Trophoblast cell (in vitro differentiated cells and primary cell): Measurements from ENCODE around the gene COL4A6.

ENCODE experiments used
- DNase-seq, 2 donors: peaks; one replicate each; pipeline ENCODE4 v3.0.0-alpha.2; 2016
- H2AFZ ChIP-seq: 2 replicates; pipeline ENCODE4 v1.6.1; 2013; ENCODE audit warnings: low read length, moderate library complexity, mild to moderate bottlenecking; ENCODE audit not compliant: insufficient read depth, poor library complexity
- H2AK5ac ChIP-seq: 2 replicates; pipeline ENCODE4 v1.6.1; 2013; ENCODE audit warnings: mild to moderate bottlenecking, low read length
- H2BK120ac ChIP-seq: 2 replicates; pipeline ENCODE4 v1.6.1; 2013; ENCODE audit warnings: low read length, mild to moderate bottlenecking, moderate library complexity; ENCODE audit not compliant: insufficient read depth, poor library complexity
- H2BK12ac ChIP-seq: 2 replicates; pipeline ENCODE4 v1.6.1; 2013; ENCODE audit warnings: mild to moderate bottlenecking, low read length, moderate library complexity
- H2BK5ac ChIP-seq: 2 replicates; pipeline ENCODE4 v1.6.1; 2013; ENCODE audit warnings: low read length, low read depth, moderate library complexity, mild to moderate bottlenecking; ENCODE audit not compliant: poor library complexity
- H3K14ac ChIP-seq: 2 replicates; pipeline ENCODE4 v1.6.1; 2013; ENCODE audit warnings: mild to moderate bottlenecking, low read length
- H3K18ac ChIP-seq: 2 replicates; pipeline ENCODE4 v1.6.1; 2013; ENCODE audit warnings: mild to moderate bottlenecking, low read length
- H3K23ac ChIP-seq: 2 replicates; pipeline ENCODE4 v1.6.1; 2013; ENCODE audit warnings: low read length
- H3K27ac ChIP-seq: 2 replicates; pipeline ENCODE4 v1.5.1; 2013; ENCODE audit warnings: low read depth, mild to moderate bottlenecking, inconsistent platforms, low read length, moderate library complexity
- H3K27me3 ChIP-seq: 2 replicates; pipeline ENCODE4 v1.6.1; 2013; ENCODE audit warnings: inconsistent platforms, mild to moderate bottlenecking, low read length, moderate library complexity; ENCODE audit not compliant: insufficient read depth
- H3K36me3 ChIP-seq, 2 experiments: 1 replicate in 1 of 2; 2 replicates in 1 of 2; pipeline ENCODE4 v1.6.1; 2013; ENCODE audit warnings: low read length in 2 of 2, mild to moderate bottlenecking in 2 of 2, moderate library complexity in 1 of 2; ENCODE audit not compliant: insufficient read depth in 2 of 2, control insufficient read depth in 1 of 2
- H3K4ac ChIP-seq: 2 replicates; pipeline ENCODE4 v1.6.1; 2013; ENCODE audit warnings: low read depth, mild to moderate bottlenecking, low read length, moderate library complexity
- H3K4me1 ChIP-seq, 2 experiments: 1 replicate in 1 of 2; 2 replicates in 1 of 2; pipeline ENCODE4 v1.6.1; 2013; ENCODE audit warnings: low read length in 2 of 2, mild to moderate bottlenecking in 2 of 2, moderate library complexity in 1 of 2; ENCODE audit not compliant: insufficient read depth in 2 of 2, control insufficient read depth in 1 of 2
- H3K4me2 ChIP-seq: 2 replicates; pipeline ENCODE4 v1.6.1; 2013; ENCODE audit warnings: inconsistent platforms, mild to moderate bottlenecking, low read length, moderate library complexity
- H3K4me3 ChIP-seq: 2 replicates; pipeline ENCODE4 v1.5.1; 2013; ENCODE audit warnings: mild to moderate bottlenecking, low read depth, low read length, inconsistent platforms
- H3K79me1 ChIP-seq: one replicate; pipeline ENCODE4 v1.6.1; 2013; ENCODE audit warnings: low read length
- H3K79me2 ChIP-seq: 2 replicates; pipeline ENCODE4 v1.6.1; 2013; ENCODE audit warnings: low read length, mild to moderate bottlenecking; ENCODE audit not compliant: control insufficient read depth, insufficient read depth, poor library complexity
- H3K9ac ChIP-seq: 2 replicates; pipeline ENCODE4 v1.6.1; 2013; ENCODE audit warnings: mild to moderate bottlenecking, low read length
- H3K9me3 ChIP-seq: 2 replicates; pipeline ENCODE4 v1.6.1; 2013; ENCODE audit warnings: low read depth, mild to moderate bottlenecking, control low read depth, inconsistent platforms, low read length; ENCODE audit not compliant: insufficient read depth
- H4K12ac ChIP-seq: 2 replicates; pipeline ENCODE4 v1.6.1; 2013; ENCODE audit warnings: low read depth, mild to moderate bottlenecking, low read length, moderate library complexity
- H4K8ac ChIP-seq: 2 replicates; pipeline ENCODE4 v1.6.1; 2013; ENCODE audit warnings: low read depth, mild to moderate bottlenecking, low read length, moderate library complexity
- H4K91ac ChIP-seq: one replicate; pipeline ENCODE4 v1.6.1; 2013; ENCODE audit warnings: low read depth, mild to moderate bottlenecking, low read length, moderate library complexity
- WGBS: extraction: QIAGEN DNeasy Blood & Tissue Kit; methylation state at CpG from one replicate; pipeline ENCODE4 v1.1.7; 2013; ENCODE audit warnings: missing lambda C conversion rate; ENCODE audit not compliant: insufficient read length, insufficient coverage; ENCODE audit errors: extremely low coverage; 5-methylcytosine and 5-hydroxymethylcytosine counted together

The COL4A6 gene

DNA sequence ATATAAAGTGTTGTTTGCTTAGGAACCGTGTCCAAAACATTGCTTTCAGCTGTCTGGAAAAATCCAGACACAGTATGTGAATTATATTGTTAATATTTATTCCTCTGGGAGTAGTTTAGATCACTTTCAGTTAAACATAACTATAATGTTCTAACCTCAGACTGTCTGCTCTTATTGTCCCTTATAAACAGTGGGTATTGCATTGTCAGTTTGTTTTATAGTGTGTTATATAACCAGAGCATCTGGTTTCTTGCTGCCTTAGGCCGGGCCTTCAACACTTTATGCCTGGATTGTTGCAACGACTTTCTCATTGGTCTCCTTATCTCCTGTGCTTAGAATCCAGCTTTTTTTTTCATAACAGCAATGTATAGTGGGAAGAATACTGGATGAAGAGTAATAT, 320.2 kb downstream of the COL4A6 start:
- no peak overlapping the region for H4K8ac ChIP-seq
- no peak for DNase-seq
- no peak overlapping the region for H3K14ac ChIP-seq
- peaks cover 0 to 4% of the 10 kb centered on the region in 2 experiments for H3K4me1 ChIP-seq
- no peaks in the 10 kb centered on the region for H3K79me1 ChIP-seq
- H3K9ac ChIP-seq: no peak overlapping the region
- H3K9me3 ChIP-seq: no peaks in the 10 kb centered on the region
- H2BK5ac ChIP-seq: no peak overlapping the region
- no peak overlapping the region for H2BK120ac ChIP-seq
- H2AK5ac ChIP-seq: no peak overlapping the region
- H3K4me3 ChIP-seq: no peak overlapping the region
- no peak overlapping the region for H4K12ac ChIP-seq
- no peak overlapping the region for H3K4ac ChIP-seq
- H3K36me3 ChIP-seq: no peaks in the 10 kb centered on the region
- no peak overlapping the region for H3K23ac ChIP-seq
- H4K91ac ChIP-seq: no peak overlapping the region
- no peak overlapping the region for H3K4me2 ChIP-seq
- no peaks in the 10 kb centered on the region for H3K79me2 ChIP-seq
- H3K18ac ChIP-seq: no peak overlapping the region
- H3K27ac ChIP-seq: no peak overlapping the region
- no peak overlapping the region for H2BK12ac ChIP-seq
- H3K27me3 ChIP-seq: no peaks in the 10 kb centered on the region
- WGBS: no CpG with 5 or more reads among the region's 3 CpGs
- no peak overlapping the region for H2AFZ ChIP-seq

- no peak overlapping the region for H3K27ac ChIP-seq
- no peaks in the 10 kb centered on the region for H3K4me1 ChIP-seq
Measured at GRCh38 chrX:108114541-108114940, 323.7 kb downstream of the COL4A6 start.

More at GRCh38 chrX:108114541-108114940, 323.7 kb downstream of the COL4A6 start:
- Histone ChIP-seq H3K4me2 (no peak overlapping the region), H3K27me3 (no peaks in the 10 kb centered on the region), H3K36me3 (no peaks in the 10 kb centered on the region), H3K14ac (no peak overlapping the region), H3K4ac (no peak overlapping the region), H2BK12ac (no peak overlapping the region), H3K9ac (no peak overlapping the region), H3K18ac (no peak overlapping the region), H3K9me3 (no peaks in the 10 kb centered on the region), H2BK120ac (no peak overlapping the region), H4K8ac (no peak overlapping the region), H2BK5ac (no peak overlapping the region), H3K79me2 (no peaks in the 10 kb centered on the region), H3K4me3 (no peak overlapping the region), H3K79me1 (no peaks in the 10 kb centered on the region), H2AK5ac (no peak overlapping the region), H2AFZ (no peak overlapping the region), H4K12ac (no peak overlapping the region), H4K91ac (no peak overlapping the region), H3K23ac (no peak overlapping the region)
- no peak for DNase-seq
